Hematopoietic multipotent progenitor cell treated with erythropoietin and hydrocortisone succinate and interleukin-3 and kit ligand, for 15 days (in vitro differentiated cells): ENCODE data around the gene PLPPR4.
"Not testable (repeated sequence)": the region's sequence is repeated elsewhere in the genome, so short reads cannot be mapped to it uniquely, and the experiment has no call there.

ENCODE experiments used
- DNase-seq: peaks from one replicate; pipeline ENCODE4 v3.0.0-alpha.2; 2015; ENCODE audit warnings: low spot score

The PLPPR4 gene

GRCh38 chr1:99269321-99269720 is 5.0 kb downstream of the PLPPR4 start:
- no peak for DNase-seq

- no peak for DNase-seq
Observed at GRCh38 chr1:99270646-99271045, 6.4 kb downstream of the PLPPR4 start.

GRCh38 chr1:99271249-99271648 is 7.0 kb downstream of the PLPPR4 start:
- no peak for DNase-seq

GRCh38 chr1:99277066-99277465 is 12.8 kb downstream of the PLPPR4 start:
- DNase-seq: no peak

- no peak for DNase-seq
Observed at GRCh38 chr1:99279525-99279924, 15.2 kb downstream of the PLPPR4 start.

- no peak for DNase-seq
Observed at GRCh38 chr1:99281105-99281504, 16.8 kb downstream of the PLPPR4 start.

GRCh38 chr1:99282536-99282935 is 18.2 kb downstream of the PLPPR4 start:
- no peak for DNase-seq

GRCh38 chr1:99283521-99283920 is 19.2 kb downstream of the PLPPR4 start:
- not testable (repeated sequence) for DNase-seq

- DNase-seq: no peak
Observed at GRCh38 chr1:99292886-99293285, 28.6 kb downstream of the PLPPR4 start.

- DNase-seq: no peak
Observed at GRCh38 chr1:99297923-99298322, 33.6 kb downstream of the PLPPR4 start.

- DNase-seq: no peak
Observed at GRCh38 chr1:99304725-99305282, 40.5 kb downstream of the PLPPR4 start.

- DNase-seq: no peak
Observed at GRCh38 chr1:99305626-99306025, 41.3 kb downstream of the PLPPR4 start.

GRCh38 chr1:99306056-99306455 is 41.8 kb downstream of the PLPPR4 start:
- no peak for DNase-seq

- no peak for DNase-seq
Observed at GRCh38 chr1:99306644-99307043, 42.4 kb downstream of the PLPPR4 start.

GRCh38 chr1:99315305-99315704 is 51.0 kb downstream of the PLPPR4 start:
- no peak for DNase-seq

GRCh38 chr1:99326215-99326949 is 62.1 kb downstream of the PLPPR4 start:
- DNase-seq: no peak

GRCh38 chr1:99327357-99327756 is 63.1 kb downstream of the PLPPR4 start:
- DNase-seq: no peak

- no peak for DNase-seq
Observed at GRCh38 chr1:99328171-99328570, 63.9 kb downstream of the PLPPR4 start.

GRCh38 chr1:99331083-99331482 is 66.8 kb downstream of the PLPPR4 start:
- no peak for DNase-seq

- no peak for DNase-seq
Observed at GRCh38 chr1:99331636-99332035, 67.3 kb downstream of the PLPPR4 start.

GRCh38 chr1:99332561-99332960 is 68.3 kb downstream of the PLPPR4 start:
- DNase-seq: no peak

- DNase-seq: no peak
Observed at GRCh38 chr1:99334991-99335390, 70.7 kb downstream of the PLPPR4 start.

- no peak for DNase-seq
Observed at GRCh38 chr1:99347041-99347684, 82.9 kb downstream of the PLPPR4 start.
